ENCODE data around the gene MYL12A.

The MYL12A gene

GRCh38 chr18:3283253-3283863 is 35.8 kb downstream of the MYL12A start:
- no peak for DNase-seq (ENCODE audit: low read depth)

GRCh38 chr18:3283908-3284307 is 36.3 kb downstream of the MYL12A start:
- DNase-seq (ENCODE audit: low read depth) = no peak

GRCh38 chr18:3284501-3284900 is 36.9 kb downstream of the MYL12A start:
- no peak for DNase-seq (ENCODE audit: low read depth)

GRCh38 chr18:3286159-3286558 is 38.6 kb downstream of the MYL12A start:
- no peak for DNase-seq (ENCODE audit: low read depth)

- DNase-seq (ENCODE audit: low read depth) = no peak
Observed at GRCh38 chr18:3293196-3293951, 45.8 kb downstream of the MYL12A start.

GRCh38 chr18:3294435-3295080 is 47.0 kb downstream of the MYL12A start:
- DNase-seq (ENCODE audit: low read depth) = peak; percentile 36

GRCh38 chr18:3297025-3297984 is 49.7 kb downstream of the MYL12A start:
- DNase-seq (ENCODE audit: low read depth) = peak; percentile 64

- DNase-seq (ENCODE audit: low read depth) = no peak
Observed at GRCh38 chr18:3304832-3305231, 57.2 kb downstream of the MYL12A start.

GRCh38 chr18:3305354-3305762 is 57.8 kb downstream of the MYL12A start:
- peak; percentile 92 for DNase-seq (ENCODE audit: low read depth)

Measured in EH (cell line).